B cell (primary cell): Measurements from ENCODE around the gene LIPJ. TPM values are rescaled to one million over a fixed set of nuclear protein-coding genes. Genes with fewer than 3 reads are reported as not detected.

Experiments
- ATAC-seq: fragments of 200-7000 bp; cut with Tn5 transposase; one replicate; pipeline ENCODE4 v1.10.0; 2021; ENCODE audit warnings: low read depth, mild to moderate bottlenecking, moderate number of reproducible peaks, moderate library complexity
- CTCF ChIA-PET: fragments of 350-600 bp; sonication (Branson Sonifier 250); formaldehyde crosslinking; loops from one replicate; lab custom pipeline; 2021; ENCODE audit warnings: antibody characterized with exemption, inconsistent platforms; lab: Charles Lee
- POLR2A ChIA-PET: fragments of 350-600 bp; sonication (Branson Sonifier 250); formaldehyde crosslinking; loops from one replicate; lab custom pipeline; 2021; ENCODE audit warnings: antibody characterized with exemption; lab: Charles Lee
- DNase-seq: peaks from one replicate; pipeline ENCODE4 v3.0.0; 2013
- H2AFZ ChIP-seq: 2 replicates; pipeline ENCODE4 v1.6.1; 2012; ENCODE audit warnings: mild to moderate bottlenecking, low read depth, low read length; ENCODE audit not compliant: insufficient read depth, poor library complexity, severe bottlenecking
- H3K27ac ChIP-seq, 2 donors: 1 replicate in 1 of 2; 2 replicates in 1 of 2; pipeline ENCODE4 v1.5.1; 2012 to 2013; ENCODE audit warnings: low read length in 2 of 2, mild to moderate bottlenecking in 2 of 2, moderate library complexity in 1 of 2
- H3K27me3 ChIP-seq, 4 experiments: fragments of 200-600 bp in 1 of 4; sonication (generic) in 1 of 4; replicated peaks in 1 of 4; 1 replicate in 2 of 4; 2 replicates in 2 of 4; pipeline versions ENCODE4 v1.6.1 to v1.7.0; 2013 to 2016; ENCODE audit warnings: low read length in 3 of 4, mild to moderate bottlenecking in 2 of 4, mixed read lengths in 1 of 4, moderate library complexity in 1 of 4; ENCODE audit not compliant: insufficient read depth in 4 of 4, control insufficient read depth in 3 of 4; ENCODE audit errors: control extremely low read depth in 1 of 4
- H3K36me3 ChIP-seq, 2 experiments: replicated peaks in 1 of 2; 1 replicate in 1 of 2; 2 replicates in 1 of 2; pipeline versions ENCODE4 v1.6.1 to v1.7.1; 2013; ENCODE audit warnings: low read length in 1 of 2; ENCODE audit not compliant: insufficient read depth in 2 of 2, control insufficient read depth in 1 of 2; ENCODE audit errors: control extremely low read depth in 1 of 2, extremely low read depth in 1 of 2
- H3K4me1 ChIP-seq, 2 donors: fragments of 200-600 bp in 1 of 2; sonication (generic) in 1 of 2; 1 replicate in 1 of 2; 2 replicates in 1 of 2; pipeline versions ENCODE4 v1.5.1 to v1.6.1; 2013 to 2017; ENCODE audit warnings: low read length in 2 of 2; ENCODE audit not compliant: control insufficient read depth in 2 of 2, insufficient read depth in 2 of 2
- H3K4me2 ChIP-seq: replicated peaks from 2 replicates; pipeline ENCODE3; 2012; ENCODE audit warnings: mild to moderate bottlenecking, low read depth, low read length; ENCODE audit not compliant: poor library complexity, severe bottlenecking
- H3K4me3 ChIP-seq, 5 experiments: fragments of 200-600 bp in 1 of 5; sonication (generic) in 1 of 5; 1 replicate in 3 of 5; 2 replicates in 2 of 5; pipeline versions ENCODE4 v1.5.1 to v1.7.0; 2011 to 2016; ENCODE audit warnings: low read length in 4 of 5, mild to moderate bottlenecking in 4 of 5, low read depth in 2 of 5, control low read depth in 1 of 5, moderate library complexity in 1 of 5; ENCODE audit not compliant: insufficient read depth in 1 of 5; ENCODE audit errors: control extremely low read depth in 1 of 5, extremely low read depth in 1 of 5
- H3K79me2 ChIP-seq: fragments of 200-600 bp; sonication (generic); one replicate; pipeline ENCODE4 v1.6.0; 2016; ENCODE audit warnings: low read length; ENCODE audit not compliant: control insufficient read depth, insufficient read depth
- H3K9ac ChIP-seq: fragments of 200-600 bp; sonication (generic); 2 replicates; pipeline ENCODE4 v1.6.1; 2017; ENCODE audit warnings: mild to moderate bottlenecking, low read length, moderate library complexity
- H3K9me3 ChIP-seq, 3 donors: one replicate each; pipeline versions ENCODE4 v1.6.1 to v1.7.1; 2013; ENCODE audit warnings: low read length in 2 of 3; ENCODE audit not compliant: control insufficient read depth in 2 of 3, insufficient read depth in 1 of 3; ENCODE audit errors: control extremely low read depth in 1 of 3
- H4K20me1 ChIP-seq: 2 replicates; pipeline ENCODE4 v1.6.0; 2012; ENCODE audit warnings: mild to moderate bottlenecking, low read length; ENCODE audit not compliant: insufficient read depth, control insufficient read depth, poor library complexity, severe bottlenecking
- H3K27ac Mint-ChIP-seq: one replicate; pipeline ENCODE4 v1.8.0; 2021; ENCODE audit warnings: mixed read lengths
- H3K27me3 Mint-ChIP-seq: one replicate; pipeline ENCODE4 v1.8.0; 2021; ENCODE audit warnings: mixed read lengths
- H3K4me1 Mint-ChIP-seq: one replicate; pipeline ENCODE4 v1.8.0; 2021; ENCODE audit warnings: mixed read lengths
- H3K4me3 Mint-ChIP-seq: one replicate; pipeline ENCODE4 v1.8.0; 2021; ENCODE audit warnings: mixed read lengths
- H3K9me3 Mint-ChIP-seq: one replicate; pipeline ENCODE4 v1.8.0; 2022; ENCODE audit warnings: mixed read lengths; ENCODE audit not compliant: insufficient read depth
- CTCF ChIP-seq: fragments of 200-600 bp; IDR thresholded peaks from one replicate; pipeline ENCODE4 v1.8.0; 2022; ENCODE audit warnings: antibody characterized with exemption, mild to moderate bottlenecking
- EZH2 ChIP-seq: IDR thresholded peaks from 2 replicates; pipeline ENCODE4 v1.6.1; 2012; ENCODE audit warnings: borderline replicate concordance, low read depth, mild to moderate bottlenecking, moderate library complexity, low read length; ENCODE audit not compliant: insufficient read depth, poor library complexity, severe bottlenecking
- WGBS: methylation state at CpG from one replicate; pipeline ENCODE4 v1.1.5; 2013; ENCODE audit warnings: missing lambda C conversion rate; ENCODE audit not compliant: insufficient coverage; 5-methylcytosine and 5-hydroxymethylcytosine counted together
- intact Hi-C: fragments of 100-400 bp; cut with micrococcal nuclease; formaldehyde crosslinking; loops from one replicate; pipeline ENCODE4 v1.10.0; 2022
- polyA plus RNA-seq: library from polyadenylated mRNA; depleted of rRNA; stranded (reverse); fragments of >200 nt; gene quantifications from 2 replicates; pipeline ENCODE4 v1.2.3, GENCODE V29; 2012
- total RNA-seq, 2 donors: library from RNA; stranded (reverse); fragments of 120-200 nt in 1 of 2; gene quantifications; 1 replicate in 1 of 2; 2 replicates in 1 of 2; pipeline versions ENCODE4 v1.2.3 to v1.2.4, GENCODE V29; 2013 to 2022

LIPJ gene
- total and polyA plus RNA-seq, 2 donors (not counting 1 experiment from before 2014, with no cell fraction given): 0.13 to 0.20 TPM

DNA sequence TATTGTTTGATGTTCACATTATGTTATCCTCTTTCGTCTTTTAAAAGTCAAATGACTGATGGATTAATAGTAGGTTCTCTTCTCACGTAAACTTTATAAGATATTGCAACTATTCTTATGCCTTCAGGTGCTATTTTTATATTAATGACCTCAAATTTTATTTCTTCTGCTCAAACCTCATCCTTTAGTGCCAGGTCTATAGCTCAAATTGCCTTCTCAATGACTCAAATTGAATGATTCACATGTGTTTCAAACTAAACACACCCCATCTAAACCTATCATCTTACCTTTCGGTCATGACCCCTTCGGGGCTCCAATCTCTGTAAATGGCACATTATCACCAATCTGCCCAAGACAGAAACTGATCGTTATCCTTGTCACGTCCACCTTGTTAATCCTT lies 55.6 kb downstream of the LIPJ start:
- H2AFZ ChIP-seq: no peak overlapping the region
- intact Hi-C loops: no loop called here
- no peak for TF ChIP-seq EZH2
- TF ChIP-seq CTCF: no peak
- no peaks in the 10 kb centered on the region for H3K4me1 ChIP-seq
- no peak overlapping the region for H3K4me3 ChIP-seq
- peaks cover 2% of the 10 kb centered on the region for H3K9me3 Mint-ChIP-seq
- H3K4me3 Mint-ChIP-seq: no peak overlapping the region
- ChIA-PET POLR2A (no interaction called here), CTCF (no interaction called here)
- DNase-seq (no peak), ATAC-seq (no peak)
- peaks cover 24% of the 10 kb centered on the region for H3K27me3 Mint-ChIP-seq
- H3K79me2 ChIP-seq: no peaks in the 10 kb centered on the region
- no peaks in the 10 kb centered on the region for H3K4me1 Mint-ChIP-seq
- H3K27ac Mint-ChIP-seq: no peak overlapping the region
- H3K4me2 ChIP-seq: no peak overlapping the region
- H3K9me3 ChIP-seq: peaks cover 0 to 4% (median 0%) of the 10 kb centered on the region in 3 donors
- H3K27ac ChIP-seq: no peak overlapping the region
- no peaks in the 10 kb centered on the region for H3K27me3 ChIP-seq
- H3K9ac ChIP-seq: no peak overlapping the region
- no peaks in the 10 kb centered on the region for H4K20me1 ChIP-seq
- no peaks in the 10 kb centered on the region for H3K36me3 ChIP-seq
- 97% methylated on average over 4 of the region's 6 CpGs for WGBS

DNA sequence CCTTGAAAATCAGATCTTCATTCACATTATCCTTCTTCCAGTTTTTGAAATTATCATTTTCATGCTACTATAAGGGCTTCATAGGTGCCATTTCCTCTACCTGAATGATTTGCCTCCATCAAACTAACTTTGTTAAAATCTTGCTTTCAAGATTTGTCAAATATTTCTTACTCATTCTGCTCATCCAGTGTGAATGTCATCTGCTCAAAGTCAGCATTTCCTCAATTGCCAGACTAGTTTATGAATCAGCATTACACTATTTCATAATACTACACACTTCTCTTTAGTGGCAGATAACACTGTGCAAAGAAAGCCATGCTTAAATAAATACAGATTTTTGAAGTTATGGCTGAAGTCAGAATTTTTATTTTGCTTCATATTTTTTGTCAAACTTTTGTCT lies 56.4 kb downstream of the LIPJ start:
- Mint-ChIP-seq H3K27me3 (peaks cover 19% of the 10 kb centered on the region), H3K9me3 (peaks cover 2% of the 10 kb centered on the region)
- POLR2A ChIA-PET: no interaction called here

More for the DNA sequence above, 56.4 kb downstream of the LIPJ start:
- no peaks in the 10 kb centered on the region for H3K79me2 ChIP-seq
- H3K9ac ChIP-seq: no peak overlapping the region
- intact Hi-C loops: no loop called here
- H3K4me1 ChIP-seq: no peaks in the 10 kb centered on the region
- CTCF ChIA-PET: no interaction called here
- no peak overlapping the region for H3K27ac ChIP-seq
- ATAC-seq (no peak), DNase-seq (no peak)
- no peaks in the 10 kb centered on the region for H3K36me3 ChIP-seq
- no peaks in the 10 kb centered on the region for H3K27me3 ChIP-seq
- H4K20me1 ChIP-seq: no peaks in the 10 kb centered on the region
- TF ChIP-seq CTCF (no peak), EZH2 (no peak)
- peaks cover 0 to 3% (median 0%) of the 10 kb centered on the region in 3 donors for H3K9me3 ChIP-seq
- Mint-ChIP-seq H3K4me3 (no peak overlapping the region), H3K4me1 (no peaks in the 10 kb centered on the region), H3K27ac (no peak overlapping the region)
- no peak overlapping the region for H3K4me3 ChIP-seq
- H2AFZ ChIP-seq: no peak overlapping the region
- no peak overlapping the region for H3K4me2 ChIP-seq
